Heart left ventricle (tissue), 13 donors: Measurements from ENCODE around the gene MRPS5.

ENCODE experiments used
- CTCF ChIP-seq, 12 donors: fragments of 200-600 bp; sonication (generic) in 4 of 12; IDR thresholded peaks; one replicate each; pipeline versions ENCODE4 v1.5.0 to v1.8.0; 2018 to 2022; ENCODE audit warnings: antibody characterized with exemption in 12 of 12, mild to moderate bottlenecking in 5 of 12
- POLR2A ChIP-seq, 2 donors: fragments of 450-650 bp; IDR thresholded peaks; one replicate each; pipeline ENCODE4 v1.6.1; 2017; ENCODE audit warnings: antibody characterized with exemption in 2 of 2, mild to moderate bottlenecking in 2 of 2, moderate library complexity in 2 of 2
- donor health status: ischemic (EF 13 %, LVEDD 7.1; RV severe dilation, severe dysfunction).
- donor health status: DM: no; HTN: yes; CAD: no.
- donor health status: DM: no; HTN: no; CAD: no.
- donor health status: ischemic (EF 25% LVEDD 6.9; RV normal size, moderate dysfunction).
- donor health status: ischemic (EF 25% LVEDD 5.7; RV mildly dilated, moderate dysfunction).
- donor health status: ischemic (EF 35%, LVEDD 5.7; RV mildly dilated, moderate dysfunction).
- donor health status: nonischemic (EF 11% LVEDD 7.7; RV severe dilation, severe dysfunction).
- donor health status: DM: yes; HTN: yes; CAD: no.
- donor health status: PGD.
- donor health status: ischemic (EF 29% LVEDD 5.4; RV normal size, mild dysfunction).
- donor health status: nonischemic (EF 23%, LVEDD 6.1; RV moderate dilation, normal function).

- TF ChIP-seq CTCF (IDR thresholded peaks at IDR 0.05) (peak in 3 of 12 donors; percentile 5 to 17 (median 10)), POLR2A (IDR thresholded peaks at IDR 0.05) (peak in 1 of 2 donors; percentile 71)
Measured at GRCh38 chr2:95165371-95166064, 43.9 kb upstream of the MRPS5 start, which contains the start of gene ZNF2.
